AG09319 (cell line): ENCODE data around the gene CACNB4.

Experiments
- DNase-seq: peaks from one replicate; pipeline ENCODE4 v3.0.0-alpha.2; 2010; ENCODE audit warnings: low read depth; ENCODE audit errors: extremely low read depth
- CTCF ChIP-seq: IDR thresholded peaks from 2 replicates; pipeline ENCODE4 v1.5.1; 2011; ENCODE audit warnings: low read depth, mild to moderate bottlenecking, inconsistent platforms, low read length, moderate library complexity

The CACNB4 gene

GRCh38 chr2:151783133-151783520 lies 315.7 kb downstream of the CACNB4 start:
- DNase-seq = no peak
- no peak for TF ChIP-seq CTCF
